Epithelial cell of prostate (primary cell): ENCODE measurements around the gene IPP.
"Not testable (repeated sequence)": the region's sequence is repeated elsewhere in the genome, so short reads cannot be mapped to it uniquely, and the experiment has no call there.

ENCODE experiments used
- DNase-seq: peaks from one replicate; pipeline ENCODE4 v3.0.0-alpha.2; 2011; ENCODE audit warnings: low read depth, low spot score
- H3K27ac ChIP-seq: fragments of 450-650 bp; 2 replicates; pipeline ENCODE4 v1.5.1; 2017; ENCODE audit warnings: mild to moderate bottlenecking

Gene IPP

GRCh38 chr1:45746922-45747321, 3.5 kb downstream of the IPP start:
- no peak overlapping the region for H3K27ac ChIP-seq
- DNase-seq = no peak

- not testable (repeated sequence) for DNase-seq, H3K27ac ChIP-seq
These were observed 10.8 kb downstream of the IPP start for GRCh38 chr1:45739641-45740156.

- H3K27ac ChIP-seq = no peak overlapping the region
- no peak for DNase-seq
These were observed 11.3 kb downstream of the IPP start for GRCh38 chr1:45739137-45739536.

GRCh38 chr1:45730780-45731319, 19.6 kb downstream of the IPP start:
- peak overlapping the region; percentile 36 for H3K27ac ChIP-seq
- no peak for DNase-seq

GRCh38 chr1:45730075-45730779, 20.2 kb downstream of the IPP start:
- H3K27ac ChIP-seq = peak overlapping the region; percentile 36
- DNase-seq = peak; percentile 70

- not testable (repeated sequence) for H3K27ac ChIP-seq, DNase-seq
These were observed 24.4 kb downstream of the IPP start for GRCh38 chr1:45726007-45726406.

- no peak for DNase-seq
- no peak overlapping the region for H3K27ac ChIP-seq
These were observed 27.1 kb downstream of the IPP start for GRCh38 chr1:45723248-45723930.

- no peak for DNase-seq
- no peak overlapping the region for H3K27ac ChIP-seq
These were observed 27.6 kb downstream of the IPP start for GRCh38 chr1:45722809-45723208.

- no peak overlapping the region for H3K27ac ChIP-seq
- no peak for DNase-seq
These were observed 29.2 kb downstream of the IPP start for GRCh38 chr1:45721207-45721606.

GRCh38 chr1:45718289-45718688, 32.2 kb downstream of the IPP start:
- no peak overlapping the region for H3K27ac ChIP-seq
- DNase-seq = no peak

GRCh38 chr1:45717386-45717785, 33.1 kb downstream of the IPP start:
- not testable (repeated sequence) for DNase-seq, H3K27ac ChIP-seq

- H3K27ac ChIP-seq = no peak overlapping the region
- DNase-seq = no peak
These were observed 33.8 kb downstream of the IPP start for GRCh38 chr1:45716700-45717099.

- DNase-seq = no peak
These were observed 36.7 kb downstream of the IPP start for GRCh38 chr1:45713711-45714110.

GRCh38 chr1:45704637-45705036, 45.8 kb downstream of the IPP start:
- no peak for DNase-seq
- H3K27ac ChIP-seq = no peak overlapping the region

More at GRCh38 chr1:45713711-45714110, 36.7 kb downstream of the IPP start:
- H3K27ac ChIP-seq = no peak overlapping the region

GRCh38 chr1:45694823-45695222, 55.6 kb downstream of the IPP start:
- peak overlapping the region; percentile 28 for H3K27ac ChIP-seq
- DNase-seq = no peak

GRCh38 chr1:45693811-45694210, 56.6 kb downstream of the IPP start:
- H3K27ac ChIP-seq, DNase-seq: not testable (repeated sequence)

- peak; percentile 55 for DNase-seq
These were observed 62.4 kb downstream of the IPP start, which contains the start of gene TMEM69 for GRCh38 chr1:45687754-45688740. TMEM69 (plus strand) TSS chr1:45688181; CDS start chr1:45691069, 2,888 bp downstream.

GRCh38 chr1:45687014-45687753, 63.3 kb downstream of the IPP start:
- DNase-seq = peak; percentile 97
- H3K27ac ChIP-seq = peak overlapping the region; percentile 97

More at GRCh38 chr1:45687754-45688740, 62.4 kb downstream of the IPP start, which contains the start of gene TMEM69:
- H3K27ac ChIP-seq = peak within 1 kb of the TSS; percentile 97
